Motor neuron (in vitro differentiated cells): ENCODE data around the gene RGS6. TPM values are rescaled to one million over a fixed set of nuclear protein-coding genes. Genes with fewer than 3 reads are reported as not detected.

Experiments
- ATAC-seq, 8 experiments: fragments of 200-7000 bp; cut with Tn5 transposase; replicated peaks in 6 of 8; 2 replicates each; pipeline ENCODE4 v1.8.0; 2021; ENCODE audit warnings: mild to moderate bottlenecking in 8 of 8, moderate library complexity in 8 of 8
- H3K27ac ChIP-seq, 2 donors: fragments of 250-450 bp; sonication (Bioruptor Pico); 2 replicates each; pipeline ENCODE4 v1.9.0; 2021; ENCODE audit warnings: antibody characterized with exemption in 2 of 2, mild to moderate bottlenecking in 2 of 2, moderate library complexity in 1 of 2
- H3K4me1 ChIP-seq, 2 donors: fragments of 250-450 bp; sonication (Bioruptor Pico); replicated peaks in 1 of 2; 2 replicates each; pipeline ENCODE4 v1.6.1; 2021; ENCODE audit warnings: antibody characterized with exemption in 2 of 2, mild to moderate bottlenecking in 2 of 2, moderate library complexity in 1 of 2
- H3K4me3 ChIP-seq, 5 donors: fragments of 250-450 bp; sonication (Bioruptor Pico); 2 replicates each; pipeline ENCODE4 v1.9.0; 2021; ENCODE audit warnings: antibody characterized with exemption in 5 of 5, mild to moderate bottlenecking in 5 of 5, moderate library complexity in 4 of 5
- WGBS, 10 experiments: fragments of 450-650 bp; shearing (Covaris generic); methylation state at CpG; one replicate each; pipeline ENCODE4 v1.0.0; 2022; 5-methylcytosine and 5-hydroxymethylcytosine counted together
- in situ Hi-C, 9 experiments: fragments of 400-800 bp; cut with MboI; loops; one replicate each; pipeline ENCODE4 v1.15.0; 2021; ENCODE audit warnings: low sequenced_read_pairs in 9 of 9, low pct_unique_long_range_greater_than_20kb in 2 of 9; ENCODE audit not compliant: unreplicated experiment in 9 of 9
- total RNA-seq, 8 experiments: library from RNA; unstranded; fragments of 300-600 nt; gene quantifications; 2 replicates each; pipeline versions ENCODE4 v1.2.3 to v1.2.4, GENCODE V29; 2022

The RGS6 gene
- total RNA-seq, 8 experiments from 2014 or later: 0.22 to 15.5 (median 1.3) TPM

- no peak for ATAC-seq
- Histone ChIP-seq H3K4me1 (no peaks in the 10 kb centered on the region), H3K27ac (no peak overlapping the region), H3K4me3 (no peak overlapping the region)
- in situ Hi-C loops: no loop called here
- 38 to 100% (median 78%) methylated on average over 1 to 7 of the region's 7 CpGs; no CpG with 5 or more reads in 3 of the 10 experiments for WGBS, 10 experiments
Observed at GRCh38 chr14:72498646-72499045, 566.4 kb downstream of the RGS6 start.

GRCh38 chr14:72499746-72500145 is 567.5 kb downstream of the RGS6 start:
- Histone ChIP-seq H3K4me3 (no peak overlapping the region), H3K4me1 (no peaks in the 10 kb centered on the region), H3K27ac (no peak overlapping the region)
- WGBS, 10 experiments: 69 to 100% (median 94%) methylated on average over 1 to 5 of the region's 5 CpGs; no CpG with 5 or more reads in 1 of the 10 experiments
- in situ Hi-C loops: loop anchor here in 3 of 9 experiments (25.0 kb wide), 2 partner anchors 388 to 413 kb away; partner anchors contain the start of gene DPF3 (in 2 of the 3)
- ATAC-seq: no peak

- 0 to 81% (median 46%) methylated on average over 1 to 4 of the region's 4 CpGs; no CpG with 5 or more reads in 2 of the 10 experiments for WGBS, 10 experiments
Observed at GRCh38 chr14:72500234-72500838, 568.1 kb downstream of the RGS6 start.

GRCh38 chr14:72501439-72501838 is 569.2 kb downstream of the RGS6 start:
- 31 to 100% (median 92%) methylated on average over 1 to 4 of the region's 5 CpGs; no CpG with 5 or more reads in 1 of the 10 experiments for WGBS, 10 experiments
- ATAC-seq: no peak
- H3K4me1 ChIP-seq: no peaks in the 10 kb centered on the region

More at GRCh38 chr14:72500234-72500838, 568.1 kb downstream of the RGS6 start:
- no peak for ATAC-seq
- in situ Hi-C loops: loop anchor here in 3 of 9 experiments (25.0 kb wide), 2 partner anchors 387 to 412 kb away; partner anchors contain the start of gene DPF3 (in 2 of the 3)
- Histone ChIP-seq H3K4me3 (no peak overlapping the region), H3K4me1 (no peaks in the 10 kb centered on the region), H3K27ac (no peak overlapping the region)

GRCh38 chr14:72503271-72503670 is 571.0 kb downstream of the RGS6 start:
- in situ Hi-C loops: loop anchor here in 3 of 9 experiments (25.0 kb wide), 2 partner anchors 384 to 409 kb away; partner anchors contain the start of gene DPF3 (in 2 of the 3)
- H3K4me1 ChIP-seq: no peaks in the 10 kb centered on the region
- H3K4me3 ChIP-seq: no peak overlapping the region
- WGBS, 10 experiments: 0 to 100% (median 40%) methylated on average over 1 of the region's 1 CpG; no CpG with 5 or more reads in 3 of the 10 experiments
- no peak overlapping the region for H3K27ac ChIP-seq
- ATAC-seq: no peak

More at GRCh38 chr14:72501439-72501838, 569.2 kb downstream of the RGS6 start:
- in situ Hi-C loops: loop anchor here in 3 of 9 experiments (25.0 kb wide), 2 partner anchors 386 to 411 kb away; partner anchors contain the start of gene DPF3 (in 2 of the 3)
- Histone ChIP-seq H3K27ac (no peak overlapping the region), H3K4me3 (no peak overlapping the region)

- 10 to 90% (median 65%) methylated on average over 1 to 2 of the region's 2 CpGs; no CpG with 5 or more reads in 2 of the 10 experiments for WGBS, 10 experiments
- Histone ChIP-seq H3K27ac (no peak overlapping the region), H3K4me3 (no peak overlapping the region), H3K4me1 (no peaks in the 10 kb centered on the region)
- ATAC-seq: no peak
- in situ Hi-C loops: loop anchor here in 3 of 9 experiments (25.0 kb wide), 2 partner anchors 383 to 408 kb away; partner anchors contain the start of gene DPF3 (in 2 of the 3)
Observed at GRCh38 chr14:72503696-72504368, 571.6 kb downstream of the RGS6 start.

GRCh38 chr14:72510566-72510965 is 578.3 kb downstream of the RGS6 start:
- ATAC-seq: no peak
- peaks cover 6 to 13% of the 10 kb centered on the region in 2 donors for H3K4me1 ChIP-seq
- H3K27ac ChIP-seq: no peak overlapping the region
- in situ Hi-C loops: loop anchor here in 7 of 9 experiments (10.0 to 25.0 kb wide), 5 partner anchors 377 to 434 kb away; partner anchors contain the start of gene DPF3 (in 3 of the 7)
- 14 to 79% (median 65%) methylated on average over 2 to 4 of the region's 4 CpGs for WGBS, 10 experiments
- H3K4me3 ChIP-seq: no peak overlapping the region

- in situ Hi-C loops: loop anchor here in 7 of 9 experiments (10.0 to 25.0 kb wide), 5 partner anchors 375 to 433 kb away; partner anchors contain the start of gene DPF3 (in 3 of the 7)
- H3K4me1 ChIP-seq: peaks cover 6 to 21% of the 10 kb centered on the region in 2 donors
- ATAC-seq: no peak
- no peak overlapping the region for H3K27ac ChIP-seq
- no peak overlapping the region for H3K4me3 ChIP-seq
- WGBS, 10 experiments: 100% methylated on average over 1 of the region's 2 CpGs; no CpG with 5 or more reads in 7 of the 10 experiments
Observed at GRCh38 chr14:72512281-72512680, 580.1 kb downstream of the RGS6 start.

GRCh38 chr14:72512925-72513324 is 580.7 kb downstream of the RGS6 start:
- peaks cover 6 to 21% of the 10 kb centered on the region in 2 donors for H3K4me1 ChIP-seq
- in situ Hi-C loops: loop anchor here in 7 of 9 experiments (10.0 to 25.0 kb wide), 5 partner anchors 374 to 432 kb away; partner anchors contain the start of gene DPF3 (in 3 of the 7)
- 60 to 100% (median 83%) methylated on average over 1 to 3 of the region's 5 CpGs; no CpG with 5 or more reads in 7 of the 10 experiments for WGBS, 10 experiments
- H3K4me3 ChIP-seq: no peak overlapping the region
- H3K27ac ChIP-seq: no peak overlapping the region
- no peak for ATAC-seq

GRCh38 chr14:72513346-72513745 is 581.1 kb downstream of the RGS6 start:
- ATAC-seq: no peak
- Histone ChIP-seq H3K27ac (no peak overlapping the region), H3K4me3 (no peak overlapping the region), H3K4me1 (peaks cover 6 to 21% of the 10 kb centered on the region in 2 donors)
- in situ Hi-C loops: loop anchor here in 7 of 9 experiments (10.0 to 25.0 kb wide), 5 partner anchors 374 to 431 kb away; partner anchors contain the start of gene DPF3 (in 3 of the 7)
- WGBS, 10 experiments: 0 to 80% (median 30%) methylated on average over 1 of the region's 3 CpGs; no CpG with 5 or more reads in 6 of the 10 experiments

GRCh38 chr14:72513965-72514659 is 581.9 kb downstream of the RGS6 start:
- WGBS, 10 experiments: 14 to 53% (median 29%) methylated on average over 1 to 9 of the region's 11 CpGs; no CpG with 5 or more reads in 4 of the 10 experiments
- in situ Hi-C loops: loop anchor here in 7 of 9 experiments (10.0 to 25.0 kb wide), 5 partner anchors 373 to 431 kb away; partner anchors contain the start of gene DPF3 (in 3 of the 7)
- ATAC-seq: peak in 5 of 8 experiments; percentile 36 to 79 (median 74)
- no peak overlapping the region for H3K4me3 ChIP-seq
- no peak overlapping the region for H3K27ac ChIP-seq
- peaks cover 6 to 21% of the 10 kb centered on the region in 2 donors for H3K4me1 ChIP-seq

- in situ Hi-C loops: loop anchor here in 8 of 9 experiments (5.0 to 25.0 kb wide), 6 partner anchors 373 to 430 kb away; partner anchors contain the start of gene DPF3 (in 3 of the 8)
- 38 to 100% (median 87%) methylated on average over 1 to 3 of the region's 5 CpGs; no CpG with 5 or more reads in 5 of the 10 experiments for WGBS, 10 experiments
- peaks cover 4 to 20% of the 10 kb centered on the region in 2 donors for H3K4me1 ChIP-seq
- no peak for ATAC-seq
- H3K27ac ChIP-seq: no peak overlapping the region
- no peak overlapping the region for H3K4me3 ChIP-seq
Observed at GRCh38 chr14:72514660-72515025, 582.4 kb downstream of the RGS6 start.
